ENCODE measurements around the gene SMPD3. TPM values are rescaled to one million over a fixed set of nuclear protein-coding genes. Genes with fewer than 3 reads are reported as not detected.

Gene SMPD3
- total and polyA plus RNA-seq, 9 of the 15 experiments (the other 6 are each of a cell fraction or from before 2014, with no cell fraction given), result 0.03 to 1.2 (median 0.18) TPM

GRCh38 chr16:68427649-68428303 is 20.5 kb downstream of the SMPD3 start (continued):
- no peak for TF ChIP-seq PCBP2 (IDR thresholded peaks at IDR 0.05; ENCODE audit: low read depth, low read length, poor library complexity, severe bottlenecking)
- TF ChIP-seq NR2F6 (CRISPR knock-in tag; IDR thresholded peaks at IDR 0.05), result no peak
- no peak for TF ChIP-seq ZBTB1 (CRISPR knock-in tag; IDR thresholded peaks at IDR 0.05; ENCODE audit: borderline replicate concordance, low read depth)
- TF ChIP-seq, protein P1, sequence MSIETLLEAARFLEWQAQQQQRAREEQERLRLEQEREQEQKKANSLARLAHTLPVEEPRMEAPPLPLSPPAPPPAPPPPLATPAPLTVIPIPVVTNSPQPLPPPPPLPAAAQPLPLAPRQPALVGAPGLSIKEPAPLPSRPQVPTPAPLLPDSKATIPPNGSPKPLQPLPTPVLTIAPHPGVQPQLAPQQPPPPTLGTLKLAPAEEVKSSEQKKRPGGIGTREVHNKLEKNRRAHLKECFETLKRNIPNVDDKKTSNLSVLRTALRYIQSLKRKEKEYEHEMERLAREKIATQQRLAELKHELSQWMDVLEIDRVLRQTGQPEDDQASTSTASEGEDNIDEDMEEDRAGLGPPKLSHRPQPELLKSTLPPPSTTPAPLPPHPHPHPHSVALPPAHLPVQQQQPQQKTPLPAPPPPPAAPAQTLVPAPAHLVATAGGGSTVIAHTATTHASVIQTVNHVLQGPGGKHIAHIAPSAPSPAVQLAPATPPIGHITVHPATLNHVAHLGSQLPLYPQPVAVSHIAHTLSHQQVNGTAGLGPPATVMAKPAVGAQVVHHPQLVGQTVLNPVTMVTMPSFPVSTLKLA (conservative IDR thresholded peaks at IDR 0.05), result no peak
- TF ChIP-seq ZNF696 (CRISPR knock-in tag; conservative IDR thresholded peaks at IDR 0.05), result no peak
- TF ChIP-seq TAF9B (IDR thresholded peaks at IDR 0.05; ENCODE audit: partially characterized antibody), result no peak
- TF ChIP-seq SMARCB1 (IDR thresholded peaks at IDR 0.05; ENCODE audit: insufficient read length, low read depth), result no peak

DNA sequence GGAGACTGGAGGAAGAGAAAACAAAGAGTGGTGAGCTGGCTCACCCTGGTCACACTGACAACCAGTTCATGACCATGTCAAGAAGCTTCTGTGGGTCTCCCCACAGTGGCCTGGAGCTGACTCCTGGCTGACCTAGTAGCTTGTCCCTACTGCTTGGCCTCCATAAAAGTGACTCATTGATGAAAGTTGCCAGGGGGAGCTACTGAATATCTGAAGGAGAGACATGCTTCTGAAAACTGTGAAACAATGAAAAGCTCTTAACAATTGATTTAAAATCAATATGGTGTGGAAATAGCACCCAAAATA is 22.0 kb downstream of the SMPD3 start:
- Histone ChIP-seq H3K4me2 (ENCODE audit: insufficient read depth, low read length) (no peak overlapping the region), H3K4me1 (replicated peaks in 1 of 2; ENCODE audit: control insufficient read depth in 2 of 2, insufficient read depth in 2 of 2, low read length in 2 of 2) (no peaks in the 10 kb centered on the region), H3K9ac (ENCODE audit: insufficient read depth in 1 of 2, low read depth in 2 of 2, low read length in 2 of 2) (no peak overlapping the region), H2AFZ (ENCODE audit: low read depth, low read length) (no peak overlapping the region), H3K4me3 (no peak overlapping the region), H4K20me1 (replicated peaks; ENCODE audit: control insufficient read depth, insufficient read depth, low read length) (no peaks in the 10 kb centered on the region; the same call in 1 of the 2 replicates), H3K9me3 (replicated peaks; ENCODE audit: control insufficient read depth, insufficient read depth, low read depth, low read length) (no peaks in the 10 kb centered on the region), H3K9me1 (ENCODE audit: control insufficient read depth, insufficient read depth, low read length) (no peaks in the 10 kb centered on the region), H3K36me3 (ENCODE audit: control insufficient read depth, insufficient read depth, low read length) (no peaks in the 10 kb centered on the region), H3K79me2 (ENCODE audit: control insufficient read depth, insufficient read depth, low read length) (no peaks in the 10 kb centered on the region), H3K27ac (ENCODE audit: extremely low read depth, low read depth, low read length) (no peak overlapping the region), H3K27me3 (ENCODE audit: control insufficient read depth in 2 of 2, insufficient read depth in 2 of 2, low read length in 2 of 2) (peaks cover 5 to 15% of the 10 kb centered on the region in 2 experiments; a peak in 2 of 5 replicates)
- intact Hi-C loops (cut with micrococcal nuclease), result no loop called here
- FAIRE-seq (no peak), ATAC-seq (no peak), DNase-seq (ENCODE audit: extremely low read depth in 1 of 4, low spot score in 3 of 4) (no peak)
- in situ Hi-C loops (cut with MboI), result no loop called here
- POLR2A ChIA-PET, result no interaction called here
- BruUV-seq (replicated peaks), result no TSS peak
- CTCF ChIA-PET (ENCODE audit: low intra/inter-chr PET ratio), result no interaction called here
- TF ChIP-seq, protein P2, sequence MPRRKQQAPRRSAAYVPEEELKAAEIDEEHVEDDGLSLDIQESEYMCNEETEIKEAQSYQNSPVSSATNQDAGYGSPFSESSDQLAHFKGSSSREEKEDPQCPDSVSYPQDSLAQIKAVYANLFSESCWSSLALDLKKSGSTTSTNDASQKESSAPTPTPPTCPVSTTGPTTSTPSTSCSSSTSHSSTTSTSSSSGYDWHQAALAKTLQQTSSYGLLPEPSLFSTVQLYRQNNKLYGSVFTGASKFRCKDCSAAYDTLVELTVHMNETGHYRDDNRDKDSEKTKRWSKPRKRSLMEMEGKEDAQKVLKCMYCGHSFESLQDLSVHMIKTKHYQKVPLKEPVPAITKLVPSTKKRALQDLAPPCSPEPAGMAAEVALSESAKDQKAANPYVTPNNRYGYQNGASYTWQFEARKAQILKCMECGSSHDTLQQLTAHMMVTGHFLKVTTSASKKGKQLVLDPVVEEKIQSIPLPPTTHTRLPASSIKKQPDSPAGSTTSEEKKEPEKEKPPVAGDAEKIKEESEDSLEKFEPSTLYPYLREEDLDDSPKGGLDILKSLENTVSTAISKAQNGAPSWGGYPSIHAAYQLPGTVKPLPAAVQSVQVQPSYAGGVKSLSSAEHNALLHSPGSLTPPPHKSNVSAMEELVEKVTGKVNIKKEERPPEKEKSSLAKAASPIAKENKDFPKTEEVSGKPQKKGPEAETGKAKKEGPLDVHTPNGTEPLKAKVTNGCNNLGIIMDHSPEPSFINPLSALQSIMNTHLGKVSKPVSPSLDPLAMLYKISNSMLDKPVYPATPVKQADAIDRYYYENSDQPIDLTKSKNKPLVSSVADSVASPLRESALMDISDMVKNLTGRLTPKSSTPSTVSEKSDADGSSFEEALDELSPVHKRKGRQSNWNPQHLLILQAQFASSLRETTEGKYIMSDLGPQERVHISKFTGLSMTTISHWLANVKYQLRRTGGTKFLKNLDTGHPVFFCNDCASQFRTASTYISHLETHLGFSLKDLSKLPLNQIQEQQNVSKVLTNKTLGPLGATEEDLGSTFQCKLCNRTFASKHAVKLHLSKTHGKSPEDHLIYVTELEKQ (CRISPR knock-in tag; IDR thresholded peaks at IDR 0.05), result no peak
- TF ChIP-seq RBM25 (IDR thresholded peaks at IDR 0.05; ENCODE audit: low read depth, low read length, severe bottlenecking) (no peak), ZNF512 (tag; IDR thresholded peaks at IDR 0.05) (no peak), NFXL1 (CRISPR knock-in tag; IDR thresholded peaks at IDR 0.05) (no peak), ATF3 (IDR thresholded peaks at IDR 0.05) (no peak), ATF3 (CRISPR knock-in tag; conservative IDR thresholded peaks at IDR 0.05) (no peak), ZNF3 (CRISPR knock-in tag; IDR thresholded peaks at IDR 0.05) (no peak)
